ENCODE measurements around the gene MOB3C.

MOB3C gene

DNA sequence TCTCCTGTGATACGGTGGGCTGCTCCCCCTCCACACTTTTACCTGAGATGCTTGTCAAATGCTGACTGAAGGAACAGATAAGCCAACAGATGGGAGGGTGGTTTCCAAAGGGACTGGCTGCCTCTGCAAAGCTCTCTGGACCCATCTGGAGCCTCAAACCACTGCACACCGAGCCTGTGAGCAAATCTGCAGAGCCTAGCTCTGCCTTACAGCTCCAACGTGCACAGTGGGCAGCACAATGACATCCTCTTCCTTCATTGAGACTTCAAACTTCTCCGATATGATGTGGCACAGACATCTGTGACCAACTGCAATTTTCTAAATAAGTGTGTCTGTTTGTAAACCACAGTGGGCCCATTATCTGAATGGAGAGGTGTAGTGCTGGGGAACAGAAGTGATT is 38.9 kb downstream of the MOB3C start:
- 92 to 93% methylated on average over 4 of the region's 4 CpGs for WGBS, 2 experiments
- Histone ChIP-seq H3K9me3 (ENCODE audit: control insufficient read depth, low read length) (no peaks in the 10 kb centered on the region), H3K36me3 (ENCODE audit: control insufficient read depth, insufficient read depth, low read length) (peaks cover 8% of the 10 kb centered on the region), H3K27ac (ENCODE audit: insufficient read depth, low read depth, low read length, poor library complexity, severe bottlenecking) (no peak overlapping the region), H3K4me1 (ENCODE audit: control insufficient read depth, insufficient read depth, low read length) (peaks cover 23% of the 10 kb centered on the region), H3K27me3 (ENCODE audit: control insufficient read depth, insufficient read depth, low read length, poor library complexity, severe bottlenecking) (no peaks in the 10 kb centered on the region), H3K4me3 (ENCODE audit: insufficient read depth, low read depth, low read length) (no peak overlapping the region)

DNA sequence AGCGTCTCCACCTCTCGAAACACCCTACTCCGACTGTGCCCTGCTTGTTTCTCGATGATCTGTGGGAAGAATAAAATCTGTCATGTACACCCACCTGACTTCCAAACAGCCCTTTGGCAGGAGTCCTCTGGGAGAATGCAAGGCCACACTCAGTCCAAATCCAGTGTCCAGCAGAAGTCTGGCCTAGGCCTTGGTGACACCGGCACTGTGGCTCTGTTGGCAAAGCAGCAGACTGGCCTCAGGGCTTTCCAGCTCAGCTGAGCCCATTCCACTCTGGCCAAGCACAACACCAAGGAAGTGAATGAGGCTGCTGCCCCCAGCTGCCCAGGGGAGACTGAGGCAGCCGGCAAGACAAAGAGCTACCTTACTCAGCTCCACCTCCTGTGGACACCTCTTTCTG is 40.0 kb downstream of the MOB3C start:
- no peak overlapping the region for H3K27ac ChIP-seq (ENCODE audit: insufficient read depth, low read depth, low read length, poor library complexity, severe bottlenecking)
- no peaks in the 10 kb centered on the region for H3K27me3 ChIP-seq (ENCODE audit: control insufficient read depth, insufficient read depth, low read length, poor library complexity, severe bottlenecking)
- H3K36me3 ChIP-seq (ENCODE audit: control insufficient read depth, insufficient read depth, low read length): peaks cover 8% of the 10 kb centered on the region
- WGBS, 2 experiments: 74 to 79% methylated on average over 6 of the region's 6 CpGs
- peaks cover 23% of the 10 kb centered on the region for H3K4me1 ChIP-seq (ENCODE audit: control insufficient read depth, insufficient read depth, low read length)
- H3K4me3 ChIP-seq (ENCODE audit: insufficient read depth, low read depth, low read length): no peak overlapping the region
- H3K9me3 ChIP-seq (ENCODE audit: control insufficient read depth, low read length): no peaks in the 10 kb centered on the region

DNA sequence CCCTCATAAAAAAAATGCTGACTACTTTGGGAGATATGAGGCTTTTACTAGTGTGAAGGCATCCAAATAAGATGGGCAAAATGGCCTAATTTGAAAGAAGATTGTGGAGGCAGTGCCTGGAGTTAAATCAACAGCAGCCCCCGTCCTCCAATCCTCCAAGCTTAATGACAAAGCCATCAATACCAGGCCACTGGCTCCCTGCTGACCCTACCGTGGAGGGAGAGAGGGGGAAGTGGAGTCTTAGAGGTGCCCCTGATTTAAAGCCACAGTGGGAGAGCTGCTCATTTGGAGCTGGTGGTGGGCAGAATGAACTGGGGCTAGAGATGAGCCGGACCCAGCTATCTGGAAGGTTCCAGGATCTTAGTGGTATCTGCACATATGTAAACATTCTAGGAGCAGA is 40.8 kb downstream of the MOB3C start:
- Histone ChIP-seq H3K4me3 (ENCODE audit: insufficient read depth, low read depth, low read length) (no peak overlapping the region), H3K36me3 (ENCODE audit: control insufficient read depth, insufficient read depth, low read length) (peaks cover 8% of the 10 kb centered on the region), H3K27me3 (ENCODE audit: control insufficient read depth, insufficient read depth, low read length, poor library complexity, severe bottlenecking) (no peaks in the 10 kb centered on the region), H3K4me1 (ENCODE audit: control insufficient read depth, insufficient read depth, low read length) (peaks cover 23% of the 10 kb centered on the region), H3K27ac (ENCODE audit: insufficient read depth, low read depth, low read length, poor library complexity, severe bottlenecking) (no peak overlapping the region), H3K9me3 (ENCODE audit: control insufficient read depth, low read length) (no peaks in the 10 kb centered on the region)
- WGBS, 2 experiments: 14 to 18% methylated on average over 2 to 3 of the region's 3 CpGs

DNA sequence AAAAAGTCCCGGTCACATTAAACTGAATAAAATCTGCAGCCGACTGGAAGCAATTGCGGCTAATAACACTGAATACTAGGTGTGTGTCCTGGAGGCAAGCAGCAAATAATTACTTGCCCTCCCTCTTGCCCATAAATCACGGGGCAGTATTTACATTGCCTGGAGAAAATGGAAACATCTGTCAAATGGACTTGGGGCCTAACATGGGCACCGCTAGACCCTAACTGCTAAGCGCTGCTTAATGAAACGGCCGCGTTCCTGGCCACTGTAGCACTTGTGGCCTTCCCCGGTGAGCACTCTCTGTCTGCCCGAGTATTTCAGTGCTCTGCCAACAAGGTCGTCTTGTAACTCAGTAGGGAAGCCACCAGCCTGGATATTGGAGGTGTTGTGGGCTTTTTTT is 41.3 kb downstream of the MOB3C start:
- no peaks in the 10 kb centered on the region for H3K27me3 ChIP-seq (ENCODE audit: control insufficient read depth, insufficient read depth, low read length, poor library complexity, severe bottlenecking)
- peaks cover 6% of the 10 kb centered on the region for H3K36me3 ChIP-seq (ENCODE audit: control insufficient read depth, insufficient read depth, low read length)
- WGBS, 2 experiments: 51 to 55% methylated on average over 12 of the region's 12 CpGs
- no peak overlapping the region for H3K27ac ChIP-seq (ENCODE audit: insufficient read depth, low read depth, low read length, poor library complexity, severe bottlenecking)
- no peaks in the 10 kb centered on the region for H3K9me3 ChIP-seq (ENCODE audit: control insufficient read depth, low read length)
- peaks cover 23% of the 10 kb centered on the region for H3K4me1 ChIP-seq (ENCODE audit: control insufficient read depth, insufficient read depth, low read length)
- no peak overlapping the region for H3K4me3 ChIP-seq (ENCODE audit: insufficient read depth, low read depth, low read length)

DNA sequence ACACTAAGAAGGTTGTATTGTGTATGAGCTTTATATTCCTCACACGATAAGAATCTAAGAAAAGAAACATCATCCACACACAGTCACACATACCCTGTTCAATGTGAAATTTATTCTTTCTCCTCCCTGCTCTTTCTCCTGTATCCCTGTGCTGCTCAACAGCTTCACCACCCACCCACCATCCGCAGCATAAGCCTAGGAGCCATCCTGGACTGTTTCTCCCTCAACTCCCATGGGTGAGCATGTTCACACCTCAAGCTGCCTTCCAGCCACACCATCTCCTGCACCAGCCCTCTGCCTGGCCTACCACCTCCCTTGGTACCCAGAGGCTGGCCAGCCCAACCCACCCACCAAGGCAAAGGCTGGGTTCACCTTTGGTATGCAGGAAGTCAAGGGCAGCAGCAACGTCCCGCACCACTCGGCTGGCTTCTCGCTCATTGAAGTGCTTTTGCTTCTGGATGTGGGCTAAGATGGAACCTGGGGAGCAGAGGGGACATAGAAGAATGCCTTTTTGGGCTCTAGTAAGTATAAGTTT is 44.9 kb downstream of the MOB3C start:
- Histone ChIP-seq H3K4me1 (ENCODE audit: control insufficient read depth, insufficient read depth, low read length) (peaks cover 22% of the 10 kb centered on the region), H3K27ac (ENCODE audit: insufficient read depth, low read depth, low read length, poor library complexity, severe bottlenecking) (no peak overlapping the region), H3K4me3 (ENCODE audit: insufficient read depth, low read depth, low read length) (no peak overlapping the region), H3K27me3 (ENCODE audit: control insufficient read depth, insufficient read depth, low read length, poor library complexity, severe bottlenecking) (no peaks in the 10 kb centered on the region), H3K9me3 (ENCODE audit: control insufficient read depth, low read length) (no peaks in the 10 kb centered on the region), H3K36me3 (ENCODE audit: control insufficient read depth, insufficient read depth, low read length) (no peaks in the 10 kb centered on the region)
- WGBS, 2 experiments: 95 to 96% methylated on average over 6 of the region's 6 CpGs

DNA sequence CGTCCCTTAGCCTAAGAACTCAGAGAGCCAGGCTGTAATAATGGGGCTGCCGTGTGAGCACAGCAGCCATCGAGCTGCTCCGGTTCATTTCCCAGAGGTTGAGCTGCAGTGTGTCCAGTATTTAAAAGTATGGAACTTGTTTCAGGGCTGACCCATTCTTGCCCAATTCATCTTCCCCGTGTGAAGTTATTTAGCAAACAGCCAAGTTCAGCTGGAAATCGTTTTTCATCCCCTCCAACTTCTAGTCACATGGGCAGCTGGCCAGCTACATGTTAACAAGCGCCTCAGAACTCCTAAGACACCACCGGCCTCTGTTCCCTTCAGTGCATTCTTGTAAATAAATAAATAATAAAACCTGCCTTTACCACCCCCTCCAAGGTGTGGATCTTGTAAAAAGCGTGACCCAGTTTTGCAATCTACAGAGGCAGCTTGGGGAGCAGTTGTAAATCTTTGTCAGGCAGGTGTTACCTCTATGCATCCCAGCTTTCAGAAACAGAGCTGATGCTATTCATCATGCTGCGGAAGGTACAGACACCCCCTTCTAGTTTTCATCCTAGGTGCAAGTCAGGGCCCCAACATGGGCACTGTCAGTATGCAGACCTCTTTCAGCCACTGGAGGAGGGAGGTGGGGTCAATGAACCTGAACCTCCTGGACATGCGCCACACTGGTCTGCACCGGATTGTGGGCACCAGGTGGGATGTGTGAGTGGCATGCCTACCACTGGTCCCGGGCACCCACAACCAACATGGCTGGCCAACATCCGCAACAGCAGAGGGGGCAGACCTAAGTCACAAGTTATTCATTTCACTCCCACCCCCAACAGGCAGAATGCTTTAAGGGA is 46.5 kb downstream of the MOB3C start:
- 88 to 91% methylated on average over 14 of the region's 14 CpGs for WGBS, 2 experiments

DNA sequence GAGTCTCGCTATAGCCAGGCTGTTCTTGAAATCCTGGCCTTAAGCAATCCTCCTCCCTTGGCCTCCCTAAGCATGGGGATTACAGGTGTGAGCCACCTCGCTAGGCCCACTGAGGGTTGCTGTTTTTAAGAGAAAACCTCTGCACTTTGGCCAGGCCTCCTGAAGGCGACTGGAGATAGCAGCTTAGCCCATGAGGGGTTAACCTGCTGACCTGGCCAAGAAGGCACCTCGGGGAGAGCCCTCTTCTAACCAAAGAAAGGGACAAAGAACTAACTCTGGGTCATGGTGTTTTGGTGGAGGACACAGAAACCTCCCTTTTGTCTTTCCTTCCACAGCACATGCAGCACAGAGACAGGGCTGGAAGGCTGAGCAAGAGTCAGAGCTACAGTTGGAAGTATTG is 47.5 kb downstream of the MOB3C start:
- Histone ChIP-seq H3K27ac (ENCODE audit: insufficient read depth, low read depth, low read length, poor library complexity, severe bottlenecking) (no peak overlapping the region), H3K4me3 (ENCODE audit: insufficient read depth, low read depth, low read length) (no peak overlapping the region), H3K27me3 (ENCODE audit: control insufficient read depth, insufficient read depth, low read length, poor library complexity, severe bottlenecking) (no peaks in the 10 kb centered on the region), H3K9me3 (ENCODE audit: control insufficient read depth, low read length) (no peaks in the 10 kb centered on the region), H3K4me1 (ENCODE audit: control insufficient read depth, insufficient read depth, low read length) (no peaks in the 10 kb centered on the region), H3K36me3 (ENCODE audit: control insufficient read depth, insufficient read depth, low read length) (peaks cover 4% of the 10 kb centered on the region)
- 53 to 58% methylated on average over 4 of the region's 4 CpGs for WGBS, 2 experiments

More for the DNA sequence above, 46.5 kb downstream of the MOB3C start:
- no peaks in the 10 kb centered on the region for H3K27me3 ChIP-seq (ENCODE audit: control insufficient read depth, insufficient read depth, low read length, poor library complexity, severe bottlenecking)
- H3K27ac ChIP-seq (ENCODE audit: insufficient read depth, low read depth, low read length, poor library complexity, severe bottlenecking): no peak overlapping the region
- H3K36me3 ChIP-seq (ENCODE audit: control insufficient read depth, insufficient read depth, low read length): no peaks in the 10 kb centered on the region
- H3K4me3 ChIP-seq (ENCODE audit: insufficient read depth, low read depth, low read length): no peak overlapping the region
- peaks cover 5% of the 10 kb centered on the region for H3K4me1 ChIP-seq (ENCODE audit: control insufficient read depth, insufficient read depth, low read length)
- no peaks in the 10 kb centered on the region for H3K9me3 ChIP-seq (ENCODE audit: control insufficient read depth, low read length)

DNA sequence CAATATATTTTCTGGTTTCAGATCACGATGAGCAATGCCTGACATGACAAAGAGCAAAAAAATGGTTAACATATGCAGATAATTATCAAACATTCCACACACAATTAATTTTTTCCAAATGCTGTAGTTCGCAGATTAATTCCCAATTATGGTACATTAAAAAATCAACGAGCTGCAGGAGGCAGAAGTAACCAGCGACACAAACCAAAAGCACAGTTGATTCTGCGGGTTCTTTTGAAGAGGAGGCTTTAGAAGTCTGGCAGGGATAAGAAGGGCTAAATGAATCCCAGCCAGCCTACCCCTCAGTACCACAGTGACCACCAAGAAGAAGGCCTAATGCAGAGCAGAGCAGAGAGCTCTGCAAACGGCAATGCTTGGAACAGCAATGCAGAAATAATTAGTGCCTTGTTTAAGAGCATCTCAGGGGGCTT is 48.1 kb downstream of the MOB3C start:
- Histone ChIP-seq H3K9me3 (ENCODE audit: control insufficient read depth, low read length) (no peaks in the 10 kb centered on the region), H3K27me3 (ENCODE audit: control insufficient read depth, insufficient read depth, low read length, poor library complexity, severe bottlenecking) (no peaks in the 10 kb centered on the region), H3K4me1 (ENCODE audit: control insufficient read depth, insufficient read depth, low read length) (no peaks in the 10 kb centered on the region), H3K27ac (ENCODE audit: insufficient read depth, low read depth, low read length, poor library complexity, severe bottlenecking) (no peak overlapping the region), H3K4me3 (ENCODE audit: insufficient read depth, low read depth, low read length) (no peak overlapping the region), H3K36me3 (ENCODE audit: control insufficient read depth, insufficient read depth, low read length) (peaks cover 4% of the 10 kb centered on the region)
- WGBS, 2 experiments: 69 to 70% methylated on average over 6 of the region's 6 CpGs

DNA sequence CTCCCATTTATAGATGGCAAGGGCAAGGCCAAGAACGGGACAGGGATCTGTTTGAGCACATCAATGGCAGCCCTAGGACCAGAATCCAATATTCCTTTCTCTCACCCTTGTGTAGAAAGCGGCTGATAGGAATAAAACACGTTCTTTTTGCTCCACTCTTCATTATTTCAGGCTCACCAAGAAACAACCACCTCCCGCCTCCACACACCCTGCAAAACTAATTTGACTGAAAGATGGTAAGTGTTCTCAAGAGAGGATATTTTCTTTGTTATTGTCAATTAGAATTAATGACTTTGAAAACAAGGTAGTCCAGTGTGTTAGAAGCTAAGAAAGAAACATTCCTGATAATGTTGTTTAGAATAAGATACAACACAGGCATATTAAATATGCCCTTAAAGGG is 53.3 kb downstream of the MOB3C start:
- H3K9me3 ChIP-seq (ENCODE audit: control insufficient read depth, low read length): no peaks in the 10 kb centered on the region
- H3K27me3 ChIP-seq (ENCODE audit: control insufficient read depth, insufficient read depth, low read length, poor library complexity, severe bottlenecking): no peaks in the 10 kb centered on the region
- 96 to 97% methylated on average over 3 to 4 of the region's 4 CpGs for WGBS, 2 experiments
- H3K27ac ChIP-seq (ENCODE audit: insufficient read depth, low read depth, low read length, poor library complexity, severe bottlenecking): no peak overlapping the region
- peaks cover 8% of the 10 kb centered on the region for H3K4me1 ChIP-seq (ENCODE audit: control insufficient read depth, insufficient read depth, low read length)
- no peak overlapping the region for H3K4me3 ChIP-seq (ENCODE audit: insufficient read depth, low read depth, low read length)
- peaks cover 4% of the 10 kb centered on the region for H3K36me3 ChIP-seq (ENCODE audit: control insufficient read depth, insufficient read depth, low read length)

DNA sequence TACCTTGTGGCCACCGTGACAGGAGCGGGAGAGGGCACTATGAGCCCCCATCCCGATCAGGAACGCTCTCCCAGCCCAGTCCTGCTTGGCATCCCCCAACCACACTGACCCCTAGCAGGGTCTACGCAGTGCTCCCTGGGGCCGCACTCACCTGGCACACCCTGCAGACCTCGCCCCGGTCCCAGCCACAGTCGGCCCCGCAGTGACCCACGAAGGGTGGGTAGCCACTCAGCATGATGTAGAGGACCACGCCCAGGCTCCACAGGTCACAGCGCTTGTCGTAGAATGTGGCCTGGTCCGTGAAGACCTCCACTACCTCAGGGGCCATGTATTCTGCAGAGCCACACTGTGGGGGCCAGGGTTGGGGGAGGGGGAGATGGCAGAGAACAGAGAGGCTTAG is 54.1 kb downstream of the MOB3C start:
- peaks cover 9% of the 10 kb centered on the region for H3K4me1 ChIP-seq (ENCODE audit: control insufficient read depth, insufficient read depth, low read length)
- no peak overlapping the region for H3K4me3 ChIP-seq (ENCODE audit: insufficient read depth, low read depth, low read length)
- H3K27me3 ChIP-seq (ENCODE audit: control insufficient read depth, insufficient read depth, low read length, poor library complexity, severe bottlenecking): no peaks in the 10 kb centered on the region
- H3K9me3 ChIP-seq (ENCODE audit: control insufficient read depth, low read length): no peaks in the 10 kb centered on the region
- H3K36me3 ChIP-seq (ENCODE audit: control insufficient read depth, insufficient read depth, low read length): peaks cover 4% of the 10 kb centered on the region
- WGBS, 2 experiments: 94 to 95% methylated on average over 15 of the region's 15 CpGs
- no peak overlapping the region for H3K27ac ChIP-seq (ENCODE audit: insufficient read depth, low read depth, low read length, poor library complexity, severe bottlenecking)

All from ectodermal cell (in vitro differentiated cells).